Panc1 (cell line): ENCODE measurements around the gene CIAO3. TPM values are rescaled to one million over a fixed set of nuclear protein-coding genes. Genes with fewer than 3 reads are reported as not detected.

Experiments used
- ATAC-seq: fragments of 200-7000 bp; cut with Tn5 transposase; 2 replicates; pipeline ENCODE4 v1.9.1; 2020; ENCODE audit warnings: mild to moderate bottlenecking, moderate library complexity
- BruUV-seq: library from RNA; stranded (reverse); fragments of 400-500 nt; replicated peaks from 2 replicates; lab custom pipeline; 2021; lab: Mats Ljungman, UMichigan
- CTCF ChIA-PET: fragments of 300-600 bp; sonication (Branson Sonifier 250); formaldehyde crosslinking; loops from one replicate; lab custom pipeline; 2022; ENCODE audit warnings: antibody characterized with exemption; lab: Charles Lee
- POLR2A ChIA-PET: fragments of 300-600 bp; sonication (Branson Sonifier 250); formaldehyde crosslinking; loops from one replicate; lab custom pipeline; 2022; ENCODE audit warnings: antibody characterized with exemption; lab: Charles Lee
- DNase-seq: peaks from one replicate; pipeline ENCODE4 v3.0.0-alpha.2; 2010; ENCODE audit warnings: low read depth, low spot score
- H3K27ac ChIP-seq: 2 replicates; pipeline ENCODE4 v1.5.1; 2011; ENCODE audit warnings: mild to moderate bottlenecking, low read length, inconsistent platforms
- H3K27me3 ChIP-seq: fragments of 200-500 bp; sonication (Bioruptor generic); 2 replicates; pipeline ENCODE4 v1.6.0; 2014; ENCODE audit warnings: low read length, inconsistent platforms; ENCODE audit not compliant: control insufficient read depth, insufficient read depth
- H3K36me3 ChIP-seq: fragments of 200-500 bp; sonication (Bioruptor generic); 2 replicates; pipeline ENCODE4 v1.5.1; 2014; ENCODE audit warnings: inconsistent platforms, mild to moderate bottlenecking, low read length, moderate library complexity; ENCODE audit not compliant: control insufficient read depth, insufficient read depth
- H3K4me1 ChIP-seq: 2 replicates; pipeline ENCODE4 v1.5.1; 2011; ENCODE audit warnings: inconsistent platforms, mild to moderate bottlenecking, low read length, moderate library complexity; ENCODE audit not compliant: control insufficient read depth, insufficient read depth
- H3K4me3 ChIP-seq, 2 experiments: 2 replicates each; pipeline ENCODE4 v1.5.1; 2011 to 2012; ENCODE audit warnings: low read depth in 2 of 2, low read length in 2 of 2, mild to moderate bottlenecking in 2 of 2, inconsistent platforms in 1 of 2, moderate library complexity in 1 of 2
- H3K9me3 ChIP-seq: fragments of 200-500 bp; sonication (Bioruptor generic); 2 replicates; pipeline ENCODE4 v1.5.1; 2014; ENCODE audit warnings: low read depth, mild to moderate bottlenecking, inconsistent platforms, low read length, moderate library complexity; ENCODE audit not compliant: control insufficient read depth, insufficient read depth
- POLR2AphosphoS5 ChIP-seq: IDR thresholded peaks from 2 replicates; pipeline ENCODE4 v1.6.1; 2012; ENCODE audit warnings: mild to moderate bottlenecking, low read depth, low read length, moderate library complexity
- SIN3A ChIP-seq: IDR thresholded peaks from 2 replicates; pipeline ENCODE4 v1.6.1; 2012; ENCODE audit warnings: low read depth, mild to moderate bottlenecking, low read length, moderate library complexity, borderline replicate concordance; ENCODE audit not compliant: insufficient read depth
- TCF7L2 ChIP-seq: IDR thresholded peaks from 2 replicates; pipeline ENCODE4 v1.6.1; 2011; ENCODE audit warnings: mild to moderate bottlenecking, low read depth, low read length, inconsistent platforms
- in situ Hi-C: cut with HindIII; loops from 2 replicates; pipeline ENCODE4 v1.10.0; 2016; ENCODE audit warnings: low sequenced_read_pairs, low pct_unique_long_range_greater_than_20kb
- intact Hi-C: fragments of 100-400 bp; cut with micrococcal nuclease; formaldehyde crosslinking; loops from one replicate; pipeline ENCODE4 v1.10.0; 2022; ENCODE audit not compliant: unreplicated experiment
- total RNA-seq: library from RNA; stranded (reverse); gene quantifications from one replicate; pipeline ENCODE4 v1.2.1, GENCODE V29; 2021; ENCODE audit not compliant: unreplicated experiment
- TF ChIP-seq, protein P1 (sequence below): fragments of 450-650 bp; IDR thresholded peaks from 2 replicates; pipeline ENCODE4 v1.5.1; 2017; ENCODE audit warnings: mild to moderate bottlenecking
- TF ChIP-seq, protein P2 (sequence below), 2 experiments: IDR thresholded peaks; 2 replicates each; pipeline ENCODE4 v1.6.1; 2011 to 2012; ENCODE audit warnings: low read depth in 2 of 2, control low read depth in 1 of 2, low read length in 1 of 2, mild to moderate bottlenecking in 1 of 2, moderate library complexity in 1 of 2; ENCODE audit not compliant: insufficient read depth in 1 of 2

Gene CIAO3
- total RNA-seq, 1 experiment from 2014 or later = 34.0 TPM

DNA sequence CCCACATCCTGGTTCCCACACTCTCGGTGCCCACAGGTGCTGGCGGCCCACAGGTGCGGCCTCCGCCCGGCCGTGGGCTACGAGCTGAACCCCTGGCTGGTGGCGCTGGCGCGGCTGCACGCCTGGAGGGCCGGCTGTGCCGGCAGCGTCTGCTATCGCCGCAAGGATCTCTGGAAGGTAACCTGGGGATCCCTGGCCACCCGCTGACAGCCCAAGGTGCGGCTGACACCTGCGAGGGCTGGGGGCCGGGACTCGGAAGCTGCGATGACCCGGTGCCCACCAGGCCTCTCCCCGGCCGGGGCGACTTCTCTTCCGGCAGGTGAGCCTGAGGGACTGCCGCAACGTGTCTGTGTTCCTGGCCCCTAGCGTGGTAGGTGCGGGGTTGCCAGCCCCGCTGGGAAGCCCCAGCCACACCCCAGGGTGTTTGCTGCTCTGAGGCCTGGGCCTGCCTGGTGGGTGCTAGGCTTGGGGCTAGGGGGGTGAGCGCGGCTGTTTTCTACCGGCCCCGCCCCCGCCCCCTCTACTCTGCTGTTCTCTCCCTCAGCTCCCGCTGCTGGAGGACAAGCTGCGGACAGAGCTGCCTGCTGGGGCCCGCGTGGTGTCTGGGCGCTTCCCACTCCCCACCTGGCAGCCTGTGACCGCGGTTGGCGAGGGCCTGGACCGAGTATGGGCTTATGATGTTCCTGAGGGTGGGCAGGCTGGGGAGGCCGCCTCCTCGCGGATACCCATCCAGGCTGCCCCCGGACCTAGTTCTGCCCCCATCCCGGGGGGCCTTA, 18.8 kb downstream of the CIAO3 start:
- TSS peak; percentile 56 for BruUV-seq

DNA sequence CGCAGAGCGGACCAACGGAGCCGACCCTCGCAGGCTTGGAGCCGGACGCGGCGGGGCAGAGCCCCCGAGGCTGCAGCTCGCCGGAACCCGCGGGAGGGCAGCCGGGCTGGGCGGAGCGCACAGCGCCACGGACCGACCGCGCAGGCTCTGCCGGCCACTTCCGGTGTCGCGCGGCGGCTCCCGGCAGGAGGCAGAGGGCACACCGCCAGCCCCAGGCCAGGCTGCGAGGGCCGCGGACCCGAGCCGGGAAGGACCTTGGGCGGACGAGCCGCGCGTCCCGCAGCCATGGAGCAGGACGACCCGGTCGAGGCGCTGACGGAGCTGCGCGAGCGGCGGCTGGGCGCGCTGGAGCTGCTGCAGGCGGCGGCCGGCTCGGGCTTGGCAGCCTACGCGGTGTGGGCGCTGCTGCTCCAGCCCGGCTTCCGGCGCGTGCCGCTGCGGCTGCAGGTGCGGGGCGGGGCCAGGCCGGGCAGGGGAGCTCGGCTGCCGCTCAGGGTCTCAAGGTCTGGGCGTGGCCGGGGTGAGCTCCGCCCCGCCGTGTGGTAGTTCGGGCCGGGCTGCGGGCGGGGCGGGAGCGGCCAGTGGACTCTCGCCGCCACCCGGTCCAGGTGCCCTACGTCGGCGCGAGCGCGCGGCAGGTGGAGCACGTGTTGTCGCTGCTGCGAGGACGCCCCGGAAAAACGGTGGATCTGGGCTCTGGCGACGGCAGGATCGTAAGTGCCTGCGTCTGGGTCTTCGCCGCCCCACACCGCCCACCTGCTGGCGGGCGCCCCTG, 19.6 kb downstream of the CIAO3 start, which contains the start of gene ANTKMT:
TSS of gene ANTKMT (plus strand) at position 157 of the 775 bp plus-strand sequence. CDS start at position 286, 129 bp downstream.
- BruUV-seq = no TSS peak
- in situ Hi-C loops (no loop called here), intact Hi-C loops (no loop called here)
- CTCF ChIA-PET = interaction anchor here (0.6 to 1.1 kb wide), 3 partner anchors 9 to 88 kb away, joined by 3 read pairs; no protein-coding TSS in a partner anchor
- Histone ChIP-seq H3K4me3 (peak within 1 kb of the TSS; percentile 72 to 77), H3K27ac (peak within 1 kb of the TSS; percentile 93), H3K4me1 (peaks cover 45% of the 10 kb centered on the region), H3K9me3 (no peaks in the 10 kb centered on the region), H3K36me3 (no peaks in the 10 kb centered on the region; the same call in 1 of the 2 replicates), H3K27me3 (no peaks in the 10 kb centered on the region)
- TF ChIP-seq SIN3A (no peak), POLR2AphosphoS5 (peak; percentile 31), TCF7L2 (no peak)
- TF ChIP-seq, protein P1, sequence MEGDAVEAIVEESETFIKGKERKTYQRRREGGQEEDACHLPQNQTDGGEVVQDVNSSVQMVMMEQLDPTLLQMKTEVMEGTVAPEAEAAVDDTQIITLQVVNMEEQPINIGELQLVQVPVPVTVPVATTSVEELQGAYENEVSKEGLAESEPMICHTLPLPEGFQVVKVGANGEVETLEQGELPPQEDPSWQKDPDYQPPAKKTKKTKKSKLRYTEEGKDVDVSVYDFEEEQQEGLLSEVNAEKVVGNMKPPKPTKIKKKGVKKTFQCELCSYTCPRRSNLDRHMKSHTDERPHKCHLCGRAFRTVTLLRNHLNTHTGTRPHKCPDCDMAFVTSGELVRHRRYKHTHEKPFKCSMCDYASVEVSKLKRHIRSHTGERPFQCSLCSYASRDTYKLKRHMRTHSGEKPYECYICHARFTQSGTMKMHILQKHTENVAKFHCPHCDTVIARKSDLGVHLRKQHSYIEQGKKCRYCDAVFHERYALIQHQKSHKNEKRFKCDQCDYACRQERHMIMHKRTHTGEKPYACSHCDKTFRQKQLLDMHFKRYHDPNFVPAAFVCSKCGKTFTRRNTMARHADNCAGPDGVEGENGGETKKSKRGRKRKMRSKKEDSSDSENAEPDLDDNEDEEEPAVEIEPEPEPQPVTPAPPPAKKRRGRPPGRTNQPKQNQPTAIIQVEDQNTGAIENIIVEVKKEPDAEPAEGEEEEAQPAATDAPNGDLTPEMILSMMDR = no peak
- TF ChIP-seq, protein P2, sequence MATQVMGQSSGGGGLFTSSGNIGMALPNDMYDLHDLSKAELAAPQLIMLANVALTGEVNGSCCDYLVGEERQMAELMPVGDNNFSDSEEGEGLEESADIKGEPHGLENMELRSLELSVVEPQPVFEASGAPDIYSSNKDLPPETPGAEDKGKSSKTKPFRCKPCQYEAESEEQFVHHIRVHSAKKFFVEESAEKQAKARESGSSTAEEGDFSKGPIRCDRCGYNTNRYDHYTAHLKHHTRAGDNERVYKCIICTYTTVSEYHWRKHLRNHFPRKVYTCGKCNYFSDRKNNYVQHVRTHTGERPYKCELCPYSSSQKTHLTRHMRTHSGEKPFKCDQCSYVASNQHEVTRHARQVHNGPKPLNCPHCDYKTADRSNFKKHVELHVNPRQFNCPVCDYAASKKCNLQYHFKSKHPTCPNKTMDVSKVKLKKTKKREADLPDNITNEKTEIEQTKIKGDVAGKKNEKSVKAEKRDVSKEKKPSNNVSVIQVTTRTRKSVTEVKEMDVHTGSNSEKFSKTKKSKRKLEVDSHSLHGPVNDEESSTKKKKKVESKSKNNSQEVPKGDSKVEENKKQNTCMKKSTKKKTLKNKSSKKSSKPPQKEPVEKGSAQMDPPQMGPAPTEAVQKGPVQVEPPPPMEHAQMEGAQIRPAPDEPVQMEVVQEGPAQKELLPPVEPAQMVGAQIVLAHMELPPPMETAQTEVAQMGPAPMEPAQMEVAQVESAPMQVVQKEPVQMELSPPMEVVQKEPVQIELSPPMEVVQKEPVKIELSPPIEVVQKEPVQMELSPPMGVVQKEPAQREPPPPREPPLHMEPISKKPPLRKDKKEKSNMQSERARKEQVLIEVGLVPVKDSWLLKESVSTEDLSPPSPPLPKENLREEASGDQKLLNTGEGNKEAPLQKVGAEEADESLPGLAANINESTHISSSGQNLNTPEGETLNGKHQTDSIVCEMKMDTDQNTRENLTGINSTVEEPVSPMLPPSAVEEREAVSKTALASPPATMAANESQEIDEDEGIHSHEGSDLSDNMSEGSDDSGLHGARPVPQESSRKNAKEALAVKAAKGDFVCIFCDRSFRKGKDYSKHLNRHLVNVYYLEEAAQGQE (IDR thresholded peaks at IDR 0.05; ENCODE audit: insufficient read depth in 1 of 2, low read depth in 2 of 2, low read length in 1 of 2) = peak in 1 of 2 experiments; percentile 66; a peak in 2 of 4 replicates
- ATAC-seq (peak; percentile 70), DNase-seq (no peak)
- POLR2A ChIA-PET = interaction anchor here (0.6 to 1.2 kb wide), 2 partner anchors 9 to 285 kb away, joined by 5 to 8 read pairs; no protein-coding TSS in a partner anchor

More for the DNA sequence above, 18.8 kb downstream of the CIAO3 start:
- H3K4me3 ChIP-seq = peak overlapping the region; percentile 46 to 77
- ATAC-seq (no peak), DNase-seq (no peak)
- peak overlapping the region; percentile 72 for H3K27ac ChIP-seq
- H3K4me1 ChIP-seq = peaks cover 42% of the 10 kb centered on the region
- no peaks in the 10 kb centered on the region for H3K27me3 ChIP-seq
- H3K36me3 ChIP-seq = no peaks in the 10 kb centered on the region; the same call in 1 of the 2 replicates
- TF ChIP-seq, protein P2 (IDR thresholded peaks at IDR 0.05; ENCODE audit: insufficient read depth in 1 of 2, low read depth in 2 of 2, low read length in 1 of 2) = no peak
- TF ChIP-seq, protein P1 = no peak
- TF ChIP-seq TCF7L2 = no peak
- no peak for TF ChIP-seq SIN3A
- TF ChIP-seq POLR2AphosphoS5 = no peak; the same call in 1 of the 2 replicates
- no peaks in the 10 kb centered on the region for H3K9me3 ChIP-seq
- in situ Hi-C loops = no loop called here
- POLR2A ChIA-PET = interaction anchor here (0.6 to 1.2 kb wide), 2 partner anchors 9 to 284 kb away, joined by 5 to 8 read pairs; no protein-coding TSS in a partner anchor
- intact Hi-C loops = no loop called here
- CTCF ChIA-PET = interaction anchor here (0.6 kb wide), 2 partner anchors 18 to 87 kb away, joined by 3 read pairs; no protein-coding TSS in a partner anchor
